D721Med (cell line): ENCODE data around the gene IFIT3.

Source experiments
- DNase-seq: peaks from one replicate; pipeline ENCODE4 v3.0.0; 2011; ENCODE audit warnings: low spot score; ENCODE audit not compliant: insufficient read length
- FAIRE-seq: peaks from 2 replicates; lab custom pipeline; 2011; peaks lifted over from hg19 to GRCh38; lab: Jason Lieb, UNC
- CTCF ChIP-seq: IDR thresholded peaks from 2 replicates; pipeline ENCODE4 v1.5.1; 2012; ENCODE audit warnings: mild to moderate bottlenecking, control low read depth; ENCODE audit not compliant: insufficient read depth; ENCODE audit errors: missing control alignments

The IFIT3 gene

GRCh38 chr10:89297791-89298190, 30.0 kb upstream of the IFIT3 start:
- no peak for DNase-seq
- TF ChIP-seq CTCF: no peak
- no peak for FAIRE-seq

GRCh38 chr10:89299031-89299430, 28.8 kb upstream of the IFIT3 start:
- FAIRE-seq (no peak), DNase-seq (no peak)
- no peak for TF ChIP-seq CTCF

- no peak for FAIRE-seq
- no peak for TF ChIP-seq CTCF
- DNase-seq: no peak
Observed at GRCh38 chr10:89301232-89301631, 26.6 kb upstream of the IFIT3 start.

GRCh38 chr10:89301721-89302445, 25.9 kb upstream of the IFIT3 start, which contains the start of gene IFIT2:
IFIT2 (plus strand) TSS chr10:89302046; CDS start chr10:89302124, 78 bp downstream.
- no peak for TF ChIP-seq CTCF
- FAIRE-seq (no peak), DNase-seq (no peak)

GRCh38 chr10:89302625-89303024, 25.2 kb upstream of the IFIT3 start:
- no peak for FAIRE-seq
- no peak for DNase-seq
- TF ChIP-seq CTCF: no peak

- FAIRE-seq: no peak
- TF ChIP-seq CTCF: no peak
- no peak for DNase-seq
Observed at GRCh38 chr10:89303161-89303560, 24.6 kb upstream of the IFIT3 start.

GRCh38 chr10:89304026-89304425, 23.8 kb upstream of the IFIT3 start:
- no peak for TF ChIP-seq CTCF
- DNase-seq: no peak
- no peak for FAIRE-seq
